EH (cell line): ENCODE data around the gene SKP2.

ENCODE experiments used
- DNase-seq: peaks from one replicate; pipeline ENCODE4 v3.0.0-alpha.2; 2015; ENCODE audit warnings: low read depth

The SKP2 gene

DNA sequence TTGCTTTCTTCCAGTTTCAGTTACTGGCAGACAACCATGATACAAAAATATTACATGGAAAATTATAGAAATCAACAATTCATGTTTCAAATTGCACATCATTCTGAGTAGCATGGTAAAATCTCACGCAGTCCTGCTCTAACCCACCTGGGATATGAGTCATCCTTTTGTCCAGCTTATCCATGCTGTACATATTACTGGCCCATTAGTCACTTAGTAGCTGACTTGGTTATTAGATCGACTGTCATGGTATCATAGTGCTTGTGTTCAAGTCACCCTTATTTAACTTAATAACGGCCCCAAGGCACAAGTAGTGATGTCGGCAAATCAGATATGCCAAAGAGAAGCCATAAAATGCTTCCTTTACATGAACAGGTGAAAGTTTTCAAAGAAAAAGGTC, 48.6 kb downstream of the SKP2 start:
- DNase-seq: peak; percentile 32

DNA sequence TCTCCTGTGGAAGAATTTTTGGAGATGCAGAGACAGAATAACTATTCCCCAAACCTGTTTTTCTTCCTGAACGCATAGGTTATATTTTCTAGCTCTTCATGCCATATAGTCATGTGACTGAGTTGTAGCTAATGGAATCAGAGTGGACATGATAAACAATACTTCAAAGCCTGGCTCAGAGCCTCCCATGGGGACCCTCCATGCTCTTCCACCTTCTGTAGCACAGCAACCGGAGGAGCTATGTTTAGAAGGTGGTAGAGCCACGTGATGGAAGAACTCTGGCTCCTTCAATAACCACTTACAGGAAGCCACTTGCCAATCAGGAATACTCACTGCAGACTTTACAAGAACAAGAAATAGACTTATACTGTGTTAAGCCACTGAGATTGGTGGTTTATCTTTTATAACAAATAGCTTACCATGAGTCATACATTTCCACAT, 50.6 kb downstream of the SKP2 start:
- DNase-seq: peak; percentile 68

DNA sequence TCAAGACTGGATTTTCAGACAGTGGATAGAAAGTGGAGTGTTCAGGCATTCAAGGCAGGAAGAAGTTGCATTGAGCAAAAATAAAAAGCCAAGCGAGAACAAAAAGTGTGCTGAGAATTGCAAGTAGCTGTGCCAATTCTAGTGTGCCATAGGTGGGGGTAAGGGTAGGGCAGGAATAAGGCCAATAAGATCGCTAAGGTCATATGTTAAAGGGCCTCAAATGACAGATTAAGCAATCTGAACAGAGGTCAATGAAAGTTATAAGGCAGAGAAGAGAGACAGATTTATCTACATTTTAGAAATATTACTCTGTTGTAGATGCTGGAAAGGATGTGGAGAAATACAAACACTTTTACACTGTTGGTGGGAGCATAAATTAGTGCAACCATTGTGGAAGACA, 53.4 kb downstream of the SKP2 start:
- no peak for DNase-seq

DNA sequence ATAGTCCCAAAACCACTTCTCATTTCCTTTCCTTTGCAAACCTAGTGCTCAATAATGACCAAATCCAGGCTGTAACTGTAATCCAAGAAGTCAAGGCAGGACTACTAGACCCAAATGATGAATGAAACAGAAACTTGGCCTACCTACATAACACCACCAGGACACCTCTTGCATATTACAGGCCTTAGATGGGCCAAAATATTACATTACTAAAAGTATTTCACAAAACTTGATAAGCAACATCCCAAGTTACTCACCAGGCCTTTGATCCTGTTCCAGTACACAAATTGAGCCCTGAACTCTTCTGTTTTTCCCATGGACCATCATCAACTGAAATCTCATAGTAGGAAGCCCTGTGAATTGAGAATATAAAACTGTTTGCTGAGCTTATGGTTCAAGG, 55.0 kb downstream of the SKP2 start:
- DNase-seq: no peak

DNA sequence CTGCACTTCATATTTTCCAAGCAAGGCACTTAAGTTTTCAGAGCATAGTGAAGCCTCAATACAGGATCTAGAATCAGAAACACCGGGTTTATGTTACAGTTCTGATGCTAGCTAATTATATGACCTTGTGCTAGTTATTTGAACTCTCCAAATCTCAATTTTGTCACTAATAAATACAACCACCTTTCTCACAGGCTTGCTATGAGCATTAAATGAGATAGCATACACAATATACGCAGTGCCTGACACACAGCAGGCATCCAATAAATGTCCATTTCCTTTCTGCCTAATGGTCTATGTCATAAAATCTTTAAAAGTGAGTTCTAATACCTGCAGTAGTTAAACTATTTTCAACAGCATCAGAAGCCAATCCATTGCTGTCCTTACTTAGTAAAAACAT, 56.9 kb downstream of the SKP2 start:
- no peak for DNase-seq

DNA sequence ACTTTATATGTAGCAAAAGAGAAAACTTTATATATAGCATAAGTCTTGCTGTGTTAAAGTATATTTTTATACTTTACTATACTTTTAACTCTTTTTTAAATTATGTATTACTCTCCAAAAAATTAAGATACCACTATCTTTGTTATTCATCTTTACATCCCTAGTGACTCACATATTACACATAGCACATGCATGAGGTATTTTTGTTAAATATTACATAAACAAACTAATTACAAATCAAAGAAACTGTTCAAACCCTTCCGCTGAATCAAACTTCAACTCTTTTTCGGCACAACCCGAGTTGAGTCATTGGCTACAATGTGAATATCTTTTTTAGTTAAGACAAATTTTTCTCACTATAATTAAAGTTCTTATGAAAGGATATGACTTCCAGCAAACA, 57.8 kb downstream of the SKP2 start:
- DNase-seq: peak; percentile 39

DNA sequence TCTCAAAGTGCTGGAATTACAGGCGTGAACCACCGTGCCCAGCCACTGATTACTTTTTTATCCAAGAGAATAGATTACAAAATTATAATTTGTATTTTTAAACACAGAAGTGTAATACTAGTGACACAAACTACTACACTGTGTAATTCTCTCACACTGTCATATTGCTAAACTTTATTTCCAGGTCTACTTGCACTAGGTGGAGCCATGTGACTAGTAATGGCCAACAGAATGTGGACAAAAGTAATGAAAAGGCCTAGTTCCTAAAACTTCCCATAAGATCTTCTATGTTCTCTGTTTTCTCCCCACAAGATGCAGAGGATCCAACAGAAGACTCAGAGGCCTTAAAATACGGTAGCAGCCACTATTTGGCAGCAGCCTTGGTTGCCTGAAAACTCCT, 62.5 kb downstream of the SKP2 start:
- DNase-seq: no peak

DNA sequence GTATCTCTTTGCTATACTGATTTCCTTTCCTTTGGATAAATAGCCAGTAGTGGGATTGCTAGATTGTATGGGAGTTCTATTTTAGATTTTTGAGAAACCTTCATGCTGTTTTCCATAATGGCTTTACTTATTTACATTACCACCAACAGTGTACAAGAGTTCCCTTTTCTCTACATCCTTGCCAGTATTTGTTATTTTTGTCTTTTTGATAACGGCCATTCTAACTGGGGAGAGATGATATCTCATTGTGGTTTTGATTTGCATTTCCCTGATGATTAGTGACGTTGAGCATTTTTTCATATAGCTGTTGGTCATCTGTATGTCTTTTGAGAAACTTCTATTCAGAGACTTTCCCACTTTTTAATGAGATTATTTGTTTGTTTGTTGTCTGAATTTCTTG, 64.0 kb downstream of the SKP2 start:
- DNase-seq: no peak

DNA sequence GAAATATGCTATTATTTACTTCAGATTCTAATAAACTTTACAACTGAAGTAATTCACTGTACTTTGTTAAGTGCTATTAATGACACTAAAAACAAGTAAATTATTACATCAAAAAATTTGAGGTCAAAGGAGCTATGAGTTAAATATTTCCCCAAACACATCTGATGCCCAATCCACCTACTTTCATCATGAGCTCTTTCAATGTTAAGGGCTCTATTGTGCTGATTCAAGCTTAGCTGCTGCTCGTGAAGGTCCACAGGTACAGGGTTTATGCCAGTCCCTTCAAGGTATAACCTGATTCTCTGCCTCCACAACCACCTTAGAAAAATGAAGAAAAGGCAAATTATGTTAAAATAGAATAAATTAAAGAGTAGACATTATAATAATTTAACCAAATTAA, 65.7 kb downstream of the SKP2 start:
- DNase-seq: no peak

DNA sequence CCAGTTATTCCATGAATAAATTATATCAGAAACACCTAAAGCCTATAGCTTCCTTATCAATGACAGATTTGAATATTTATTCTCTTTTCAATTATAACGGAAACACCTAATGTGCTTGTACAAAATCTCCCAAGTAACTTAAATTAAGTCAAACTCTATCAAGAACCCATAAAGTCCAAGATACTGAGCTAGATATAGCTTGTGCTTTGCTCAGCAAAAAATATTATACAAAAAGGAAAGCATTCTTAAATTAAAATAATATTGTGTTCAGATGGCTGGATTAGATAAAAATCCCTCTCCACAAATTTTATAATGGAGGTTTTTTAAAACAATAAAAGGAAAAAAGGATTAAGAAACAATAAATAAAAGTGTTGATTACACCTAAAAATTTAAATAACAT, 66.1 kb downstream of the SKP2 start:
- no peak for DNase-seq

DNA sequence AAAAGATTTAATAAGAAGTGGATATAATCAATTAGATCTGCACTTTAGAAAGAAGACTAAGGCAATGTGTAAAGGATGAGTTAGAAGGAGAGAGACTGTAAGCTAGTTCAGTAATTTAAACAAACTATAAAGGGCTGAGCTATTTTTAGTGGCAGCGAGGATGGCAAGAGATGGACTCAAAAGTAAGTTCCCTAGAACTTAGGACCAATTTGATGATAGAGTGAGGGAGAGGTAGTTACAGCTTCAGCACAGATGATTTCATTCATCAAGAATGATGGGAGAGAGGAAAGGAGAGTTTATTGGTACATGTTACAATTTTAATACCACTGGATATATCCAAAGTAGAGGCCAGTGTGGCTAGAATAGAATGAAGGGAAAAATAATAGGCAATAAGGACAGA, 70.7 kb downstream of the SKP2 start:
- DNase-seq: peak; percentile 65

DNA sequence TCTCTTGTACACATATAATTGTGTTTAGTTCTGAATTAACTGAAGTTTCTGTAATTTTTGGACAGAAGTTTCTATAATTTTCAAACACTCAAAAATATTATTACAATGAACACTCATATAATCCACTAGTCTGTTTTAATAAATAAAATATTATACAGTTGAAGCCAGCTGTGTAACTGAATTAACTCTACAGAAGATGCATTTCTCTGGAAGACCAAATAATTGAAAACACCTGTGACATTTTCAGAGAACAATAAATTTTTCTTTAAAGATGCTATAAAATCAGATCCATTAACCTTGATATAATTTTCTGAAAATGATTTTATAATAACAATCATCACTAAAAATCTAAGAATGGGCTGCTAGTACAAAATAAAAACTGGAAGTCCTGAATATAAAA, 75.1 kb downstream of the SKP2 start:
- DNase-seq: no peak

DNA sequence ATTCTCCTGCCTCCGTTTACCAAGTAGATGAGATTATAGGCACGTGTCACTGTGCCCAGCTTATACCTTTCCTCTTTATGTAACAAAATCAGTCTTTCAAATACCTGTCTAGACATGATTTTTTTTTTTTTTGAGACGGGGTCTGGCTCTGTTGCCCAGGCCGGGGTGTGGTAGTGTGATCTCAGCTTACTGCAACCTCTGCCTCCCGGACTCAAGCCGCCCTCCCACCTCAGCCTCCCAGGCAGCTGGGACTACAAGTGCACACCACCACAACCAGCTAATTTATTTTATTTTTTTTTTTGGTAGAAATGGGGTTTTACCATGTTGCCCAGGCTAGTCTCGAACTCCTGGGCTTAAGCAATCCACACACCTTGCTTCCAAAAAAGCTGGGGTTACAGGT, 76.6 kb downstream of the SKP2 start:
- no peak for DNase-seq

DNA sequence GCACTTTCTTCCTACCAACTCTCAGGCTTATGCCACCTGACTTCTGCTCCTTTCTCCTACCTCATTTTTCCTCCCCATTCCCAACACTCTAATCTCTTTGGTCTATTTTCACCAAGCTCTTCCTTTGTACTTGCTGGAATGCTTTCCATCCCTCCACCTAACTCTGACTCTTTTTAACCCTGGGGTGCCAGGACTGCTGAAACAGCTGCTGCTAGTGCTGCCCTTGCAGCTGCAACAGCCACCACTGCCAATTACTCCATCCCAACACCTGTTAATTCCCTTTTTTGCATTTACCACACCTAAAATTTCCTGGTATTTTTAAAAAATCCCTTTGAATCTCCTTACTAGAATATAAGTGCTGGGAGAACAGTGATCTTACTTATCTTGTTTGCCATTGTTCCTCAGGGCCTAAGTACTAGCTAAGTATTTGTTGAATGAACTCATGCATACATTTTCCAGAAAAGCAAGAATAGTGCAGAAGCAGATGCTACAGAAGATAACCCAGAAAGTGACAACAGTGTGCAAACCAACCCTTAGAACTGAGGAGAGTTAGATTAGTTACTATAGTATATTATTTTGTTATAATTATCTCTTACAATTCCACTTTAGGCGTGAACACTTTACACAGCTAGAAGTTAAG, 78.4 kb downstream of the SKP2 start:
- no peak for DNase-seq

DNA sequence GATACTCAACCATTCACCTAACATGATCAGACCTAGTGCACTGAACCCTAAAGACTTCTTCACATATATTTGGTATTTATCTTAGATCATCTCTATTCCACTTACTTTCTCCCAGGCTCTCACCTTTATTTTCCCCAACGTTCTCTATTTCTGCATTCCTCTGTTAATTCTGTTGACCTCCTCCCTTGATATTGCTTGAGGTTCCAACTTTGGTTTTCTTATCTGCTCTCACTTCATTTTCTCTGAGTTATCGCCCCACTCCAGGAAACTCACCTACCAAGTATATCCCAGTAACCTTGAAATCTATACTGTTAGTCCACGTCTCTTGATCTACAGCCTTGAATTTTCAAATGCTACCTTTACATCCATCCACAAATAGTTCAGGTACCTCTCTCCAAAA, 80.6 kb downstream of the SKP2 start:
- DNase-seq: no peak
